Measurements from ENCODE around the gene CASR.

GRCh38 chr3:122307094-122307687, 123.7 kb downstream of the CASR start:
- no peak for TF ChIP-seq EZH2 (IDR thresholded peaks at IDR 0.05; ENCODE audit: borderline replicate concordance, low read depth, low read length, poor library complexity, severe bottlenecking)
- TF ChIP-seq, protein P1, sequence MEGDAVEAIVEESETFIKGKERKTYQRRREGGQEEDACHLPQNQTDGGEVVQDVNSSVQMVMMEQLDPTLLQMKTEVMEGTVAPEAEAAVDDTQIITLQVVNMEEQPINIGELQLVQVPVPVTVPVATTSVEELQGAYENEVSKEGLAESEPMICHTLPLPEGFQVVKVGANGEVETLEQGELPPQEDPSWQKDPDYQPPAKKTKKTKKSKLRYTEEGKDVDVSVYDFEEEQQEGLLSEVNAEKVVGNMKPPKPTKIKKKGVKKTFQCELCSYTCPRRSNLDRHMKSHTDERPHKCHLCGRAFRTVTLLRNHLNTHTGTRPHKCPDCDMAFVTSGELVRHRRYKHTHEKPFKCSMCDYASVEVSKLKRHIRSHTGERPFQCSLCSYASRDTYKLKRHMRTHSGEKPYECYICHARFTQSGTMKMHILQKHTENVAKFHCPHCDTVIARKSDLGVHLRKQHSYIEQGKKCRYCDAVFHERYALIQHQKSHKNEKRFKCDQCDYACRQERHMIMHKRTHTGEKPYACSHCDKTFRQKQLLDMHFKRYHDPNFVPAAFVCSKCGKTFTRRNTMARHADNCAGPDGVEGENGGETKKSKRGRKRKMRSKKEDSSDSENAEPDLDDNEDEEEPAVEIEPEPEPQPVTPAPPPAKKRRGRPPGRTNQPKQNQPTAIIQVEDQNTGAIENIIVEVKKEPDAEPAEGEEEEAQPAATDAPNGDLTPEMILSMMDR (conservative IDR thresholded peaks at IDR 0.05; ENCODE audit: low read depth, low read length), result no peak

Measured in A673 (cell line).